GM21447 (cell line): ENCODE data around the gene SPATS2L.

Experiments used
- ATAC-seq: cut with Tn5 transposase; IDR thresholded peaks from one replicate; pipeline ENCODE4 v1.9.1; 2021; ENCODE audit not compliant: unreplicated experiment

The SPATS2L gene

DNA sequence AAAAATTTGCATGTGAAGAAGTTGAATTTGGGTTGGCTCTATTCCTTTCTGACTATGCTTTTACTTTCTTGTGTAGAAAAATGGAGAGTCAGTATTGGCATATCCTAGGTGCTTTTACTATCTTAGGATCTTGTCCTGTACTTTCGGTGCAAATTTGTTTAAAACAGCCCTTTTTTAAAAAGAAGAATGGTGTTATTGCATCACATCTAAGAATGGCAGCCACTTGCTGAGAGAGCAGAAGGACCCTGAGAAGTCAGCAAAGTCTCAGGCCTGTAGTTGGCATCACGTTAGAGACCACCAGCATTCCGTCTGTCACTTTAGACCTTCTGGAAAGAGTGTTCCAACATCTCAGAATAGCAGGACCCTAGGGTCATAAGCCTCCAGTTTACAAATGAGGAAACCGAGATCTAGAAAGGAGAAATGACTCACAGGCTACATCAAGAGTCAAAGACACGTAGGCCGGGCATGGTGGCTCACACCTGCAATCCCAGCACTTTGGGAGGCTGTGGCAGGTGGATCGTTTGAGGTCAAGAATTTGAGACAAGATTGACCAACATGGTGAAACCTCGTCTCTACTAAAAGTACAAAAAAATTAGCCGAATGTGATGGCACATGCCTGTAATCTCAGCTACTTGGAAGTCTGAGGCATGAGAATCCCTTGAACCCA, 42.5 kb downstream of the SPATS2L start:
- ATAC-seq, result no peak

DNA sequence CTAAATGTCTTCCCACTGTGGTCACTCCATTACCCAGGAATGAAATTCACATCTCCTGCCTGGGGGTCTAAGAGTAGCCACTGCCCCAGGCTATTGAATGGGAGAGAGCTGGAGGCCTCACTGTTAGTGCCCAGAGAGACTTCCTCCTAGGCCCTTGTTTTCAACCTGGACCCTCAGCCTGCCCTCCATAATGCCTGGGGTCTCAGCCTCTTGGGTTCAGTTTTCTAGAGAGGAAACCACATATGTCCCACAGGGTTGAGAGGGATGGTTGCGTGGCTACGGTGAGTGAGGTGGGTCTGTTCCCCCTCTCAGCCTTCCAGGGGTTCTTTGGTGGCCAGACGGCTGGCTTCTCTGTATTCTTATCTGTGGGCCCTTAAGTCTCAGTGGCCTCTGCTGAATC, 43.4 kb downstream of the SPATS2L start:
- no peak for ATAC-seq

DNA sequence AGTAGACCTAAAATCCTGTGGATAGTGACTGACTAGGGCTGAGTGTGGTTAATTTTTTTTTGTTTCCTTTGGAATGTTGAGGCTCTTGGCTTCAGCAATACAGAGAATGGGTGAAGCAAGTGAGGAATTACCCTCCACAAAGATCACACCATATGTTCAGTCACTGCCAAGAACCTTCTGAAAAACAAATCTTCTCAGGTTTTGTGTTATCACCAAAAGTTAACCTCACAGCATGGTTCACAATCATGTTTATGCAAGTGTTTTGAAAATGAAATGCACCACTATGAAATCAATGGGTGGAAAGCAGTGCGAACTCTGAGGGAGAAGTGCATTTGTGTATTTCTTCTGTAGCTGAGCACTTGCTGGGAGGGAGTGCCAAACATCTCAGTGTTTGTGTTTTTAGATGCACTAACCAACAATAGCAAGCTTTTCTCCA, 44.4 kb downstream of the SPATS2L start:
- no peak for ATAC-seq

DNA sequence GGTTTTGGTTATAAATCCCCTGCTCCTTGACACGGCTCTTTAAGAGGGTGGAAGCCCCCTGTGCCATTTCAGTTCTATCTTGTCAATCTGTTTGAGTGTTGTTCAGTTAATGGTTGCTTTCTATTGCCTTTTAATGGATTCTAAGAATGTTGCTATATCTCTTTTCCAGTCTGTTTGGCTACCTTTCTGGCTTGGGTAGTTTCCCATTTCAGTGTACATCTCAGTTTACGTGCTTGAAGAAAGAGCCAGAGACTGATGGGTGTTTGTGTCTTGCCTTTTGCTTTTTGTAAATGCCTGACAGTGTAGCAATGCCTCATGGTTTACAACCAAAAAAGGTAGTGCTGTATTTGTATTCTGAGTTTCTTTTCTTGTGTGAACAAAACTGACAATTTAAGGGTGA, 45.3 kb downstream of the SPATS2L start:
- ATAC-seq, result no peak

DNA sequence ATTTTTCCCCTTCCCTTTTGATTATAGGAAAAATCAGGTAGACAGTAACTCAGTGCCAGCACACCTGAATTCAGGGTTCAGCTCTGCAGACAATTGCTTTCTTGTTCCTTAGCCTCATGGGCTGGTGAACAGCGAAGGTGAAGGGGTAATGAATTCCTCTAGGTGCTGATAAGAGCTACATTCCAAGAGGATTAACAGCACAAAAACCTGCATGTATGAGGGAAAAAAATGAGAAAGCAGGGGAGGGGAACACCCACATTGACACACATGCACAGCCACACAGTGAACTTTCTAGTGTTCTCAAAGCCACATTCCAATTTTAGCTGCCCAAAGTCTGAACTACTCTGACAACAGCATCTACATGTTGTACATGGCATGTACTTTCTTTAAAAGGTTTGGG, 46.1 kb downstream of the SPATS2L start:
- no peak for ATAC-seq

DNA sequence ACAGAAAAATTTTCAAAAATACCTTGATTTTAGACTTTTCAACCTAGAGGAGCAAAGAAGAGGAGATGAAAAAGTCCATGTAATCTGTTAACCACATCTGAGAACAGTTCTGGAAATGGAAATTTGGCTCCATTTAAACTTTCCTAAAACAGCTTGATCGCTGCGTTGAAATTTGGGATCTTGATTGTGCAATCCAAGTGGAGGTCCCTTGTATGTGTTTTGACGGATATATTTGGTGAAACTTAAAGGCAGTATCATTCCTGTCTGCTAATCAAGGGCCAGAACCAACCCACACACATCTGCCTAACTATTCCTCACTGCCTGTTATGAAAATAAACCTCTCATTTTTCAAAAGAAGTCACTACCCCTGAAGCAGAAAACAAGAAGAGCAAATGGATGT, 46.6 kb downstream of the SPATS2L start:
- no peak for ATAC-seq

DNA sequence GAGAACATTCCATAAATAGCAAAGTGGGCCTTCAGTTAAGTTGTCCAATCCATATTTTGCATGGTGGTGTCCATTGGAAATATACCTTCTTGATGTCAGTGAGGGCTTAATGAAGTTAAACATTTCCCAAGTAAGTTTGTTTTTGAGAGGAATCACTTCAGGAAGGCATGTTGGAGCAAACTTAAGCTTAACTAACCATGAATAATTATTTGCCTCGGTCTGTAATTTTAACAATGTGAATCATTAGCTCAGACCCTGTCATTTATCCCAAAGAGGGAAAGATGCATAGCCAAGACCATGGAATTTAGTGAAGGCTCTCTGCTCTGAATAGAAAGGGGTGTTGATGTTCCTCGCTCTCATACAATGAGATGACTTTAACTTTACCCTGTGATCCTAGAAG, 47.4 kb downstream of the SPATS2L start:
- no peak for ATAC-seq

DNA sequence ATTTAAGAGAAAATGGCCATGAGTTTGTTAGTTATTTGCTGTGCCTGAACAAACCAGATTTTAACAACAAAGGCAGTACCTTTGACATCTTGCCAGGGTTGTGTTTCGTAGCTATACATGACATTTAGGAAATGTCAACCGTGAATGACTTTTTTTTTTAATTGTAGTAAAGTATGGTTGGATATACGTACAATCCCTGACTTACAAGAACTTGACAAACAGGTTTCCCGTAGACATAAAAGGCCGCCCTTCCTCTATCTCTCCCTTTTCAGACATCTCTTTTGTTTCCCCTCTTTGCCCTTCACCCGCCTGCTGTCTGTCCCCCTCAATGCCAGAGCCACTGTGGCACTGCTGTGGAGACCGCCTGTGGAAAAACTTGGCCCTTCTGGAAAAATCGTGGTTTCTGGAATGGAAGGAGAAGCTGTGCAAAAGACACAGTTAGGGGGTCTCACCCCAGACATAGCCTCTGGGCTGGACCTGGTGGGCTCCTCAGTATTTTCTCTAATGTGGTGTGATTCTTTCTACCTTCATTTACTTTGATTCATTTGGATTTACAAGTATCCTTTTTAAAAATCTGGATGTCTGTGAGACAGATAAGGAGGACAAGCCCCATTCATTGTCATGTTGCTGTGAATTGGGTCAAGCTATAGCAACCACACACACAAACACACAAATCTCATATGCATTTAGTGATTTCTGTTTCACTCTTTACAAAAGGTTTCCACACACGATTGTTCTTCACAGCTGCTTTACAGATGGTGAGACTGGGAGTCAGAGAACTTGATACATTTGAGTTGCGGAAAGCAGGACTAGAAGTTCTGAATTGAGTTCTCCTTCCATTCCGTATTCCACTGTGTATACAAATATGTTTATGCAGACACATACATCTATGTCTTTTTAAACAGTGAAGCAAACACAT, 48.6 kb downstream of the SPATS2L start:
- ATAC-seq, result no peak

DNA sequence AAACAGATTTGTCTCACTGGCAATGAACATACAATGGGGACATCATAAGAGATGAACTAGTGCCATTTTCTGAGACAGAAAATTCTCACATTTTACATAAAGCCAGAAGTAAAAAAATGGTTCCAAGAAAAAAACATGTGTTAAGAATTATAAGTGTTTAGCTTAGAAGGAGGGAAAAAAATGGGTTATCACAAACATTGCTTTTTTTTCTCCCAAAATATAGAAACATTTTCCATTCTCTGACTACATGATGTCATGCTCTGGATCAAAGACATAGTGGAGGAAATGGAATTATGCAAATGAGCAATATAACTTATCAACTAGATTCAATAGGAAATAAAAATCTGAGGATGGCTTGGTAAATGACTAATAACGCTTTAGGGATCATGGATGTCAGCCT, 49.8 kb downstream of the SPATS2L start:
- no peak for ATAC-seq

DNA sequence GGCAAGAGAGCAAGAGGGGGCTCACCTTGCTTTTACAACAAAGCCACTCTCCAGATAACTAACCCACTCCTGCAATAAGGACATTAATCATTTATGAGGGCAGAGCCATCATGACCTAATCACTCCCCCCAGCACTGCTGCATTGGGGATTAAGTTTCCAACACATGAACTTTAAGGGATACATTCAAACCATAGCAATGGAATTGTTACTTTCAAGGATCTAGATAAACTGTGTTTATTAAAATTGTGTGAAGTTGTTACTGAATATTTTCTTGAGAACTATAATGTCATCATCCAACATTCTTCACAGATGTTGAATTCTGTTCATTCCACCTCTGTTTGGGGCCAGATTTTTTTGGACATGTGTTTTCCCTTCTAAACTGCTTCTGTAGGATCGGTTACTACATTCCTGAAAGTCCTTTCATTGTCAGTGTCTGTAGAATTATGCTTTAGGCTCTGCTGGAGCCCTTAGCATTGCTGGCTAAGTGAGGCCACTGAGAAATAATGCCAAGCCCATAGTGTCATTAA, 50.4 kb downstream of the SPATS2L start:
- no peak for ATAC-seq

DNA sequence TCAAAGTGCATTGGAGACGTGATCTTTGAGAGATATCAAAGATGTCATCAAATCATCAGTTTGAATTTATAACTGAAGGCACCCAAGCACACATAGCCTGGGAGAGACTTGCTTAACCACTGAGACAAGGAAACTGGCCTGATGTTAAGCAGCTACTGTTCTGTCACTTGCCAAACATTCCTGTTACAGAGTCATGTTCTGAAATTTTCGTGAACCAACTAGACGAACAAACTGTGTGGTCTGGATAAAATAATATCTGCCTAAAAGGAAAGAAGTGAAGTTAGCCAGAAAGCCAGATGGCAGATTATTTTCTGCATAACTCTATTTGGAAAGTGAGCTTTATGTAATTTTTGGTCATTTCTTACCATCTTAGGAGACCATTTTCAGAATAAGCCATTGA, 51.4 kb downstream of the SPATS2L start:
- no peak for ATAC-seq

DNA sequence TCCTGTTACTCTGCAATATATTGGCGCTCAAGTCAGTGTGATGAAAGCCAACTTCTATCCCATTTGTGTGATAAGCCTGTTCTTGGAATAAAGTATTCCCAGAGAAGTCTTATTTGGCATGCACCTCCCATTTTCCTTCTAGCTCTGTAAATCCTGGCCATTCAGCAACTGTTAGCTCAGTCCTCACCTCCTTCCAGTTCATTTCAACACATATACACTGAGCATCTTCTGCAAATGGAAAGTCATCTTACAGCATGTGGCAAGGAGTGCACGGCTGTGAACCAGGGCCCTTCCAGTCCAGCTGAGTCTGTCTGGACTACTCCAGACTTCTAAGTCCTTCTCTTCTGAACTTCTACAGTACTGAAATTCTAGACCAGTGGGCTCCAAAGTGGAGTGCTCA, 53.1 kb downstream of the SPATS2L start:
- no peak for ATAC-seq

DNA sequence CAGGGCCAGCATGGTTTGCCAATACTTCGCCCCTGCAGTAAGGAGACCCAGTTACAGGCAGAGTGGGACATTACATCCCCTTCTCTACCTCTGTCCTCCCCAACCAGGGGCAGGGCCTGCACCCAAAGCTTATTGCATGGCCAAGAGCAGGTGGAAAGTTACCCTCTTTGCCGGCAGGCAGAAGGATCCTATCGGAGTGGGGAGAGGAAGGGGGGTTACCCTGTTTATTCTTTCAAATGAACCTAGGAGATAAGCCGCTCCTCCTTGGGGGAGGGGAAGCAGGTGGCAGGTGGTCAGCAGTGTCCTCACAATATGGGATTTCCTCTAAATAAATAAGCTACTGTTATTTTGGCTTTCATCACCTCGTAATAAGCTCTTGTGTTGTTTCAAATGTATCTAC, 53.9 kb downstream of the SPATS2L start:
- no peak for ATAC-seq

DNA sequence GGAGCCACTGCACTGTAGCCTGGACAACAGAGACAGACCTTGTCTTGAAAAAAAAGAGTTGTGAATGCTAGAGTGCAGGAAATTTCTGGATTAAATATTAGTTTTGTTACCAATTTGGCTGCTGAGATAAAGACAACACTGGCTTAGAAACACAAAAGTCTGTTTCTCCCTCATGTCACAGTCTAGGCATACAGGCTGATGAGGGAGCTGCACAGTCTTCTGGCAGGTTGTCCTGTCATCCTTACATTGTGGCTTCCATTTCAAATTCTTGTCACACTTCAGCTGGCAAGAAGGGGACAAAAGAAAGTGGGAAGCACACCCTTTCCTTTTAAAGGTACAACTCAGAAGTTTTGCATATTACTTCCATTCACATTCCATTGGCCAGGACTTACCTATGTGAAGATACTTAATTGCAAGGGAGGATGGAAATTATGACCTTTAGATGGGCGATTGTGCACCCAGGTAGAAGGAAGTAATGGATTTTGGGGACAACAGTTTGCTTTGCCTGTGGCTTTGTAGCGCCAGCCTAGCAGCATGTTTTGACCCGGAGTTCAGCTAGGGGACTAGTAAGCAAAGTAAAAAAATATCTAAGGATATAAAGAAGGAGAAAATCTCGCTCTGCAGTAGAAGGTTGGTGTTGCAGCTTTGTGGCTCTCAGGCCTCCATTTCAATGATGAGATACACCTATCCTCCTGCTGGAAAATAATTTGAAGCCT, 55.9 kb downstream of the SPATS2L start:
- ATAC-seq, result no peak

DNA sequence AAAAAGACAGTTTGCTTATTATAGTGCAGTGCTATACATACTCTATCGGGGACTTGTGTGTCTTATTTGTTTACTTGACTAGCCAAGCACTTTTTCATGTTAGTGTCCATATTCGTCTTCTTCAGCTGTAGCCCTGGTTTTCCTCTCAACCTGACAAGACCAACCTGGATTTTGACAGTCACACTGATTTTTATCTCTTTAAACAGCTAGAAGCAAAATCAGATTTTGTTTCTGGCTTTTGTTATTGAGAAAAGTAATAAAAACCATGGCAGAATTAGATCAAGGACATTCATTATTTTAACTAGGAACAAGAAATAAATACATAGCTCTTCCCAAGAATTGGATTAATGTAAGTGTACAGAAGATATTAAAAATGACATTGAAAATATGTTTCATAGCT, 56.8 kb downstream of the SPATS2L start:
- no peak for ATAC-seq

DNA sequence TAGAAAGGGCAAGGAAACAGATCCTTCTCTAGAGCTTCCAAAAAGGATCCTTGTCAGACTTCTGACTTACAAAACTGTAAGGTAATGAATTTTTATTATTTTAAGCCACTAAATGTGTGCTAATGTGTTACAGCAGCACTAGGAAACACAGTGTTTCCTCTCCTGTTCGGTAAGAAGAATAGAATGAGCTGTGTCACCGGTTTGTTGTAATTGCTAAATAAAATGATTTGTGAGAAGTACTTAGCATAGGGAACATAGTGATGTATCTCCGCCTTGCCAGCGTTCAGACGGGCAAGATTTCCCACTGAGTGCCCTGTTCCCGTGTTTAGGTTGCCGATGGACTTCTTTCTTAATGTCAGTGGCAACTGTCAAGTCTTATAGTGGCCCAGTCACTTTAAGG, 57.6 kb downstream of the SPATS2L start:
- no peak for ATAC-seq

DNA sequence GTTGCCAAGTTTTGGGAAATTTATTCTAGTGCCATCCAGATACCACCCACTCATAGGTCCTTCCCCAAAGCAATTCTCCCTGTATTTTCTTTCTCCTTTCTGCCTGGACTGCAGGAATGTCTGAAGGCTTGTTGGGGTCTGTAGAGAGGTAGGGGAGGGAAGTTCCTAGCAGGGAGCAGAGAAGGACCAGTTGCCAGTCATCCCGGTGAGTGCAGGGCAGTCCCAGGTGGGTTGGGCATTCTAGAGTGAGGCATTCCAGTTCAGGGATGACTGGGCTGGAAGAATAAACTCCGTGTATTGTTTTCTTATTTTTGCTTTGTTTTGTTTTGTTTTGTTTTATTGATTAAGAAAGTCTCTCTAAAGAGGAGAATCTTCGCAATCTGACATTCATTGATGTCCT, 58.1 kb downstream of the SPATS2L start:
- no peak for ATAC-seq

DNA sequence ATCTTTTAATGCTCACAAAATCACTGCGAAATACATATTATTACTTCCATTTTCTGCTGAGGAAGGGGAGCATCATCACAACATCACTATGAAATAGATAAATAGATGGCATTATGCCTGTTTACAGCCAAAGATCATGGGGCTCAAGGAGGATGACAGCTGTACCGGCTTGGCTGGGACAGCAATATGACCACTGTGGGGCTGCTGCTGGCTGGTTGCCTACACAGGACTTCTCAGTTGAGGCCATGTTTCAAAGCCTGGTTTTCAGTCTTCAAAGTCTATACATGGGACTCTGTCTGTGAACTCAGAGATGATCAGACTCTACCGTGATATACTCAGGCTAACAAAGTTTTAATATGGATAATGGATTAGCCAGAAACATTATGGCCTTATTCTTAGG, 58.7 kb downstream of the SPATS2L start:
- no peak for ATAC-seq

DNA sequence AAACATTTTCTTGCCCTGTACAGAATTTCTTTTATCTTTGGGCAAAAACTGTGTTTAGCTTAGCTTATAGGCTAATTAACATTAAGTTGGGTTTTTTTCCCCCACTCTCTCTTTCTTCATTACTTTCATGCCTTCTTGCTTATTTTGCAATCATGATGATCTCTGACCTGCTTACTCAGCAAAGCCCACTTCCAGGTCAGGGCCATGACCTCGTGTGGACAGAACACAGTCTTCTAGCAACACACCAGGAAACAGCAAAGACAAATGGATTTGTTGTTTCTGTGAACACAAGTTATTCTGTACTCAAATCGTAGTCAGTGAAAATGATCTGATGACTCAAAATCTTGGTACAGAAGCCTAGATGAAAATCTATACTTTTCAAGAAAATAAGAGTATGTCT, 60.7 kb downstream of the SPATS2L start:
- ATAC-seq, result no peak

DNA sequence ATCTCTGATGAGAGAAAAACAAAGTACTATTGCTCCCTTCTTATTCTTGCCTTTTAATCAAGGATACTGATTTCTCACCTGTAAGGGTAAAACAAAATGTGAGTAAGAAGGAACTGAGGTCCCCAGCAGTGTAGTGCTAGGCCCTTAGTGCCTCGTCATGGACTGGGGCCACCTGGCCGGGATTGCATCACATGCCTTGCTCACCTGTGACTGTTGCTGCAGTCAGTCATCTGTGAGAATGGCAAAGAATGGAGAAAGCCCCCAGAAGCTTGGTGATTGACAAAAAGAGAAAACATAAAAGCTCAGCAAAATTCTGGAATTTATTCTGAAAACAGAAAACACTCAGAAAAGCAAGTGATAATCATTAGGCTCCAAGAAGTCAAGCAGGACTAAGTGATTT, 63.4 kb downstream of the SPATS2L start:
- no peak for ATAC-seq

DNA sequence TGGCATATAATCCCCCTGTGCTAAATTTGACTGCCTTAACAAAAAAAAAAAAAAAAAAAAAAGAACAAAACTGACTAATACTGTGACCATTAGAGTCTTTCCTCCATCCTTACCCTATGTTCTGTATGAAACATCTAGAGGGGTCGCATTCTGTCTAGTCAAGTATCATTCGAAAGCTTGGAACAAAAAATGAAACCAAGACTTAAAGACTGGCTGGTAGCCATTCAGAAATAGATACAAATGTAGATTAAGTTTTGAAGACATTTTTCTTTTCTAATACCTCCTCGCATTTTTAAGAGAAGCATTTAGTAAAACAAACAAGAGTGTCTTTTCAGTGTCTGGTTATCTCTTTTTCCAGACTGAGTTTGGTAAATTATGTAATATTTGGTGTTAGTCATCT, 66.7 kb downstream of the SPATS2L start:
- ATAC-seq, result peak; percentile 41

DNA sequence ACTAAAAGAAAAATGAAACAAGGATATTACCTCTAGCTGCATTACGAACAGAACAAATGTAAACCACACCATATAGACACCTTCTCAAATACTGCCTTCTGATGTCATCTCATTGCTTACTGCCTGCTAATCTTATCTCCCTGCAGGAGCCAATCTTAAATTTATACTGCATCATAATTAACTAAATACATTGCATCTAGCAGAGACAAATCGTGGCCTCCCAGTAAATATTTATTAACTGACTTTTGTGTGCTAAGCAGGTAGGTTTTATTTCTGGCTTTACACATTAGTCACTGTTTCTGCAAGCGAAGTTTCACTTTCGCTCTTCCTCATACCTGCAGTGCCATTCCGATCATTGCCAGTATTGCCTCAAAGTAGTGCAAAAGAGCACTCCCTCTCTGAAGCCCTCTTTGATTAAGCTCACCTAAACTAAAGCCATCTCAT, 67.5 kb downstream of the SPATS2L start:
- ATAC-seq, result peak; percentile 94
